Urinary bladder (tissue), 4 donors: ENCODE results near the gene TBX1. TPM values are rescaled to one million over a fixed set of nuclear protein-coding genes. Genes with fewer than 3 reads are reported as not detected.

Experiments used
- DNase-seq: peaks from one replicate; pipeline ENCODE4 v3.0.0-alpha.2; 2015; ENCODE audit errors: extremely low spot score
- H3K27ac ChIP-seq: one replicate; pipeline ENCODE4 v1.5.1; 2013; ENCODE audit warnings: low read depth, mild to moderate bottlenecking, moderate library complexity
- H3K36me3 ChIP-seq: one replicate; pipeline ENCODE4 v1.6.1; 2013; ENCODE audit warnings: mild to moderate bottlenecking, moderate library complexity; ENCODE audit not compliant: insufficient read depth
- H3K4me1 ChIP-seq: one replicate; pipeline ENCODE4 v1.6.1; 2013; ENCODE audit warnings: mild to moderate bottlenecking, moderate library complexity; ENCODE audit not compliant: insufficient read depth
- H3K4me3 ChIP-seq: one replicate; pipeline ENCODE4 v1.5.1; 2013; ENCODE audit warnings: low read depth, low read length
- WGBS: extraction: QIAGEN DNeasy Blood & Tissue Kit; methylation state at CpG from one replicate; pipeline ENCODE4 v1.1.7; 2013; 5-methylcytosine and 5-hydroxymethylcytosine counted together
- polyA plus RNA-seq: library from polyadenylated mRNA; stranded (reverse); fragments of 200-250 nt; gene quantifications from one replicate; pipeline ENCODE4 v1.2.3, GENCODE V29; 2013
- total RNA-seq: library from RNA; depleted of rRNA; stranded (reverse); fragments of >200 nt; gene quantifications from one replicate; pipeline ENCODE4 v1.2.3, GENCODE V29; 2014
- donor health status: healthy with polysubstance abuse.
- donor health status: healthy.

Gene TBX1
- total RNA-seq (1.2 TPM), polyA plus RNA-seq (1.4 TPM)

- WGBS, result 3% methylated on average over 66 of the region's 79 CpGs
- no peak for DNase-seq
- peak within 1 kb of the TSS; percentile 38 for H3K4me3 ChIP-seq
- H3K27ac ChIP-seq, result no peak within 1 kb of the TSS
- H3K36me3 ChIP-seq, result no peaks in the 10 kb centered on the region
- no peaks in the 10 kb centered on the region for H3K4me1 ChIP-seq
Measured at GRCh38 chr22:19760058-19760950, at the start of gene TBX1. Gene TBX1, plus strand, starts transcription at chr22:19760778. Its CDS starts 66 bp downstream, at chr22:19760844.

GRCh38 chr22:19713245-19713644, 47.3 kb upstream of the TBX1 start:
- DNase-seq, result no peak
- WGBS, result 91% methylated on average over 13 of the region's 13 CpGs
- no peaks in the 10 kb centered on the region for H3K4me1 ChIP-seq
- H3K4me3 ChIP-seq, result no peak overlapping the region
- no peak overlapping the region for H3K27ac ChIP-seq
- no peaks in the 10 kb centered on the region for H3K36me3 ChIP-seq

- Histone ChIP-seq H3K4me3 (peak overlapping the region; percentile 49), H3K27ac (no peak overlapping the region), H3K4me1 (no peaks in the 10 kb centered on the region), H3K36me3 (no peaks in the 10 kb centered on the region)
- 23% methylated on average over 38 of the region's 38 CpGs for WGBS
- no peak for DNase-seq
Measured at GRCh38 chr22:19713650-19714311, 46.8 kb upstream of the TBX1 start.

GRCh38 chr22:19714312-19715187, 46.0 kb upstream of the TBX1 start, which contains the start of gene SEPTIN5:
Gene SEPTIN5, plus strand, starts transcription at chr22:19714503. Its CDS starts 86 bp downstream, at chr22:19714589.
- H3K4me1 ChIP-seq, result no peaks in the 10 kb centered on the region
- no peak for DNase-seq
- H3K4me3 ChIP-seq, result peak within 1 kb of the TSS; percentile 49
- no peak within 1 kb of the TSS for H3K27ac ChIP-seq
- 1% methylated on average over 100 of the region's 106 CpGs for WGBS
- no peaks in the 10 kb centered on the region for H3K36me3 ChIP-seq

- no peaks in the 10 kb centered on the region for H3K36me3 ChIP-seq
- 88% methylated on average over 4 of the region's 4 CpGs for WGBS
- no peaks in the 10 kb centered on the region for H3K4me1 ChIP-seq
- no peak overlapping the region for H3K27ac ChIP-seq
- H3K4me3 ChIP-seq, result peak overlapping the region; percentile 49
- no peak for DNase-seq
Measured at GRCh38 chr22:19715188-19715930, 45.2 kb upstream of the TBX1 start.

GRCh38 chr22:19716041-19716828, 44.3 kb upstream of the TBX1 start:
- Histone ChIP-seq H3K4me3 (no peak overlapping the region), H3K4me1 (no peaks in the 10 kb centered on the region), H3K27ac (no peak overlapping the region), H3K36me3 (no peaks in the 10 kb centered on the region)
- DNase-seq, result no peak
- 87% methylated on average over 11 of the region's 11 CpGs for WGBS

GRCh38 chr22:19716829-19717105, 43.8 kb upstream of the TBX1 start:
- H3K4me1 ChIP-seq, result no peaks in the 10 kb centered on the region
- 94% methylated on average over 1 of the region's 1 CpG for WGBS
- no peak overlapping the region for H3K27ac ChIP-seq
- DNase-seq, result no peak
- H3K36me3 ChIP-seq, result no peaks in the 10 kb centered on the region
- no peak overlapping the region for H3K4me3 ChIP-seq

GRCh38 chr22:19717181-19717580, 43.4 kb upstream of the TBX1 start:
- 87% methylated on average over 9 of the region's 9 CpGs for WGBS
- no peak overlapping the region for H3K27ac ChIP-seq

GRCh38 chr22:19717691-19718455, 42.7 kb upstream of the TBX1 start:
- Histone ChIP-seq H3K27ac (no peak overlapping the region), H3K4me3 (peak overlapping the region; percentile 56), H3K36me3 (no peaks in the 10 kb centered on the region), H3K4me1 (no peaks in the 10 kb centered on the region)
- no peak for DNase-seq
- 7% methylated on average over 96 of the region's 96 CpGs for WGBS

More at GRCh38 chr22:19717181-19717580, 43.4 kb upstream of the TBX1 start:
- Histone ChIP-seq H3K4me1 (no peaks in the 10 kb centered on the region), H3K36me3 (no peaks in the 10 kb centered on the region), H3K4me3 (no peak overlapping the region)
- no peak for DNase-seq

- Histone ChIP-seq H3K36me3 (no peaks in the 10 kb centered on the region), H3K4me3 (peak overlapping the region; percentile 56), H3K4me1 (no peaks in the 10 kb centered on the region), H3K27ac (no peak overlapping the region)
- WGBS, result 1% methylated on average over 70 of the region's 70 CpGs
- DNase-seq, result no peak
Measured at GRCh38 chr22:19718456-19719049, 42.0 kb upstream of the TBX1 start.

GRCh38 chr22:19719050-19719482, 41.5 kb upstream of the TBX1 start:
- WGBS, result 14% methylated on average over 31 of the region's 31 CpGs
- H3K36me3 ChIP-seq, result no peaks in the 10 kb centered on the region
- no peak for DNase-seq
- H3K4me1 ChIP-seq, result no peaks in the 10 kb centered on the region
- no peak overlapping the region for H3K27ac ChIP-seq
- H3K4me3 ChIP-seq, result peak overlapping the region; percentile 56
